K562 treated with DMSO at 1 percent for 12 hours (cell line): ENCODE data around the gene KRT33A. TPM values are rescaled to one million over a fixed set of nuclear protein-coding genes. Genes with fewer than 3 reads are reported as not detected.

Experiments
- total RNA-seq: library from RNA; unstranded; fragments of 300-600 nt; gene quantifications from 2 replicates; pipeline ENCODE4 v1.2.3, GENCODE V29; 2022; ENCODE audit not compliant: insufficient read depth

The KRT33A gene
- not detected in 2 replicates for total RNA-seq

DNA sequence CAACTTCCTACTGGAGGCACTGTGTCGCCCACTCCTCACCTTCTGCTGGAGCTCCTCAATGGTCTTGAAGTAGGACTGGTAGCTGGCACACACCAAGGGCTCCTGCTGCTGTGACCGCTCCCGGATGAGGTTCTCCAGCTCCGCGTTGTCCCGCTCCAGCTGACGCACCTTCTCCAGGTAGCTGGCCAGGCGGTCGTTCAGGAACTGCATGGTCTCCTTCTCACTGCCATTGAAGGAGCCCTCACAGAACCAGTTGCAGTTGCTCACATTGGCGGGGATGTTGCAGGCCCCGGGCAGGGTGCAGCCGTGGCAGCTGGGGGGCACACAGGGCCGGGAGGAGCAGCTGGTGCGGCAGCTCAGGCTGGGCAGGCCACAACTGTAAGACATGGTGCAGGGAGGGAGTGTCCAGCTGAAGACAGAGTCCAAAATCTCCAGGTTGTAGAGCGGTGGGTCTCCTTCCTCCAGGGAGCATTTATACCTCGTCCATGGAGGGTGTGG, at the start of gene KRT33A:
KRT33A (minus strand) TSS at position 448 of the 498 bp plus-strand sequence; CDS start at position 387, 61 bp downstream.

GRCh38 chr17:41396996-41397660, 46.5 kb upstream of the KRT33A start, which contains the start of gene KRT31:
TSS of gene KRT31 (minus strand) at chr17:41397608. CDS start at chr17:41397539, 69 bp downstream.

DNA sequence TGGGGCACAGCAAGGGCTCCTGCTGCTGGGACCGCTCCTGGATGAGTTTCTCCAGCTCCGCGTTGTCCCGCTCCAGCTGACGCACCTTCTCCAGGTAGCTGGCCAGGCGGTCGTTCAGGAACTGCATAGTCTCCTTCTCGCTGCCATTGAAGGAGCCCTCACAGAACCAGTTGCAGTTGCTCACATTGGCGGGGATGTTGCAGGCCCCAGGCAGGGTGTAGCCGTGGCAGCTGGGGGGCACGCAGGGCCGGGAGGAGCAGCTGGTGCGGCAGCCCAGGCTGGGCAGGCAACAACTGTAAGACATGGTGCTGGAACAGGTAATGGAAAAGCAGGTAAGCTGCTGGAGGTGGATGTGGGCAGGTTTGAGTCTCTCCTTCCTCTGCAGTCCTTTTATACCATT, 31.3 kb upstream of the KRT33A start, which contains the start of gene KRT34:
KRT34 (minus strand) TSS at position 364 of the 400 bp plus-strand sequence; CDS start at position 304, 60 bp downstream.

DNA sequence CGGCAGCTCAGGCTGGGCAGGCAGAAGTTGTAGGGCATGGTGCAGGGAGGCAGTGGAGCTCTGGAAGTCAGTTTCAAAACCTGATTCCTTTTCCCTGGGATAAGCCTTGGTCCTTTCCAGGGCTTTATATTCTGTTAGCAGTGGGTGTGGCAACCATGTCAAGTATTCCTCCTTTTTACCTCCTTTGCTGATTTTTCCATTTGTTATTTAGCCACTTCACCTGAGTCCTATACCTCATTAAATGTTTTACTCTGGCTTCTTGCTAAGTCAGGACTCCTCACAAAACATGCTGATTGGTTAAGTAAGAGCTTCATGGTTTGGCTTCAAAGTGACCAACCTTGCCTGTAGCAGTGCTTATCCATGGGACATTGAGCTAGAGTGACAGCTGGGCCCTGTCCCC, 19.1 kb upstream of the KRT33A start, which contains the start of gene KRT33B:
KRT33B (minus strand) TSS at position 101 of the 400 bp plus-strand sequence; CDS start at position 38, 63 bp downstream.

DNA sequence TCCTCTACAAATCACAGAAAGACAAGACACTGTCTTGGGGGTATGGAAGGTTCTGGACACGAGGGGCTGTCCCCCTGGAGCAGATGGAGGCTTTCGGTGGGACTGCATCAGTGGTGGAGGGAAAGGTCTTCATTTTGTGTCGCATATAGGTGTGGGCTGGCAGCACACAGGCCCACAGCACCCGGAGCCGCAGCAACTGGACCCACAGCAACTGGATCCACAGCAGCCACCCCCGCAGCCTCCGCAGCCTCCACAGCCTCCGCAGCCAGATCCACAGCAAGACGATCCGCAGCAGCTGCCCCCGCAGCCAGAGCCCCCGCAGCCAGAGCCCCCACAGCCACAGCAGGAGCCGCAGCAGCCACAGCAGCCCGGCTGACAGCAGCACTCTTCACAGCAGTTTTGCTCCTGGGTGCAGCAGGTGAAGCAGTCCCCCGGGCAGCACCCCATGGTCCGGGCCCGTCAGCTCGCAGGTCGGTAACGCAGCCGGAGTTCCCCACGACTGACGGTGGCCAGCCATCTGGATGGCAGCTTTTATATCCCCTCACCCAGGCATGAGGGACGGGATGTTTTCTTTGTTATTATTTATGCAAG, 35.3 kb downstream of the KRT33A start, which contains the start of gene KRTAP17-1:
KRTAP17-1 (minus strand) TSS at position 507 of the 591 bp plus-strand sequence; CDS start at position 447, 60 bp downstream.

DNA sequence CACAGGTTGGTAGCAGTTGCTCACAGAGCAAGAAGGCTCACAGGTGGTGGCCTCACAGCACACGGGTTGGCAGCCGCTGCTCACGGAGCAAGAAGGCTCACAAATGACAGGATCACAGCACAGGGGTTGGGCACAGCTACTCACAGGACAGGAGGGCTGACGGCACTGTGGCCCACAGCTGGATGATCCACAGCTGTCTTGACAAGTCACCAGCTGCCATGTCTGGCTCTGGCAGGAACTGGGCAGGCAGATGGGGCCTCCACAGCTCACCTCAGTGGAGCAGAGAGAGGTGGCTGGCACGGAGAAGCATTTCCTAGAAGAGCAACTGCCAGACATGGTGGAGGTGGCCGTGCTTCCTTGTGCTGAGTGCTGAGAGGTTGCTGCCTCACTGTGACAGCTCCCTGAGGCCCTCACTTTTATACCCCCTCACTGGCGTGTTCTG, 41.7 kb downstream of the KRT33A start, which contains the start of gene KRTAP16-1:
KRTAP16-1 (minus strand) TSS at position 392 of the 442 bp plus-strand sequence; CDS start at position 336, 56 bp downstream.

DNA sequence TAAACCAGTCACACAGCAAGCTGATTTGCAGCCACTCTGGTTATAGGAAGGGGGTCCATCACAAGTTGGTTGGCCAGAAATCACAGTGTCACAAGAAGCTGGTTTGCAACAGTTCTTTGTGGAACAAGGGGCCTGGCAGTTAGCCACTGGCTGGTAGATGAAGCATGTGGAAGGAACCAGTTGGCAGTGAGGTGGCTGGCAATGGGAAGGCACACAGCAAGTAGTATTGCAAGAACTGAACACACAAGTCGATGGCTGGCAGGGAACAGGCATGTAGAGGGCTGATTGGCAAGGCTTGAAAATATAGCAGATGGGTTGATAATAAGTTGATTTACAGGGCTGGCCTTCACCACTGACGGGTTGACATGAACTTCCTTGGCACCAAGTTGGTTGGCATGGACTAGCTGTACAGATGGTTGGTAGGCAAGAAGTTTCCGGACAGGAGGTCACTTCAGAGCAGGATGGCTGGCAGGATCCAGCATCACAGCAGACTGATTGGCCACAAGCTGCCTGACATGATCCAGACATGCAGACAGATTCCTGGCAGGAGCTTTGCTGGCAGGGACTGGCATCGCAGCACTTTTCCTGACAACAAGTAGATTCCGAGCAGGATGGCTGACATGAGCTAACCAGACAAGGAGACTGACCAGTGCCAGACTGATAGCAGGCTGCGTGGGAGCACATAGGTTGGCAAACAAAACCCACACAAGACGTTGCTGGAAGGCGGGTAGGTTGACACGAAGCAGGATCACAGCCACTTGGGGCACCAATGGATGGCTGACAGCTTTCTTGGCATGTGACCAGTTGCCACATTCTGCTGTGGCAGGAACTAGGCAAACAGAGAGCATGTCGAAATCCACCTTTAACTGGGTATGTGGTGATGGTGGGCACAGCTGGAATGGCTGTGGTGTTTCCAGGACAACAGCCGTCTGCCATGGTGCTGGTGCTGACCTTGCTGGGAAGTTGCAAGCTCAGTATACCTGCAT, 48.4 kb downstream of the KRT33A start, which contains the start of gene KRTAP29-1:
KRTAP29-1 (minus strand) TSS at position 936 of the 986 bp plus-strand sequence; CDS start at position 936, 0 bp downstream.

Other genes starting within 250 kb of the KRT33A start
- not detected in 2 replicates for gene KRTAP4-16, start 248.6 kb downstream of the KRT33A start, total RNA-seq
- not detected in 2 replicates for gene KRTAP4-9, start 245.4 kb downstream of the KRT33A start, total RNA-seq
- not detected in 2 replicates for gene KRTAP4-11, start 232.5 kb downstream of the KRT33A start, total RNA-seq
- not detected in 2 replicates for gene KRTAP4-12, start 226.6 kb downstream of the KRT33A start, total RNA-seq
- not detected in 2 replicates for gene KRTAP4-6, start 210.3 kb downstream of the KRT33A start, total RNA-seq
- gene KRTAP4-5, start 201.0 kb downstream of the KRT33A start, total RNA-seq: not detected in 2 replicates
- not detected in 2 replicates for gene KRTAP4-4, start 190.1 kb downstream of the KRT33A start, total RNA-seq
- not detected in 2 replicates for gene KRTAP4-3, start 182.6 kb downstream of the KRT33A start, total RNA-seq
- gene KRTAP4-2, start 172.6 kb downstream of the KRT33A start, total RNA-seq: not detected in 2 replicates
- not detected in 2 replicates for gene KRTAP4-1, start 165.9 kb downstream of the KRT33A start, total RNA-seq
- not detected in 2 replicates for gene KRTAP9-1, start 160.9 kb downstream of the KRT33A start, total RNA-seq
- gene KRTAP9-2, start 124.2 kb downstream of the KRT33A start, total RNA-seq: not detected in 2 replicates
- gene KRTAP9-3, start 118.4 kb downstream of the KRT33A start, total RNA-seq: not detected in 2 replicates
- gene KRTAP9-8, start 112.8 kb downstream of the KRT33A start, total RNA-seq: not detected in 2 replicates
- gene KRTAP9-4, start 101.1 kb downstream of the KRT33A start, total RNA-seq: not detected in 2 replicates
- gene KRTAP9-9, start 95.4 kb downstream of the KRT33A start, total RNA-seq: not detected in 2 replicates
- gene KRTAP9-6, start 85.5 kb downstream of the KRT33A start, total RNA-seq: not detected in 2 replicates
- not detected in 2 replicates for gene KRTAP9-7, start 75.1 kb downstream of the KRT33A start, total RNA-seq
- gene KRTAP29-1, start 48.0 kb downstream of the KRT33A start, total RNA-seq: not detected in 2 replicates
- gene KRTAP16-1, start 41.5 kb downstream of the KRT33A start, total RNA-seq: not detected in 2 replicates
- not detected in 2 replicates for gene KRTAP17-1, start 35.1 kb downstream of the KRT33A start, total RNA-seq
- gene KRT33B, start 19.0 kb upstream of the KRT33A start, total RNA-seq: not detected in 2 replicates
- not detected in 2 replicates for gene KRT34, start 31.5 kb upstream of the KRT33A start, total RNA-seq
- gene KRT31, start 46.8 kb upstream of the KRT33A start, total RNA-seq: not detected in 2 replicates
- not detected in 2 replicates for gene KRT37, start 73.8 kb upstream of the KRT33A start, total RNA-seq
- not detected in 2 replicates for gene KRT38, start 90.2 kb upstream of the KRT33A start, total RNA-seq
- gene KRT32, start 116.6 kb upstream of the KRT33A start, total RNA-seq: not detected in 2 replicates
- gene KRT35, start 130.3 kb upstream of the KRT33A start, total RNA-seq: not detected in 2 replicates
- not detected in 2 replicates for gene KRT36, start 139.1 kb upstream of the KRT33A start, total RNA-seq
- not detected in 2 replicates for gene KRT13, start 154.8 kb upstream of the KRT33A start, total RNA-seq
- gene KRT15, start 168.1 kb upstream of the KRT33A start, total RNA-seq: 0.81 TPM in 1 of 2 replicates, not detected in the other
- 152 and 220 TPM in 2 replicates for gene KRT19, start 177.5 kb upstream of the KRT33A start, total RNA-seq
- gene KRT9, start 221.2 kb upstream of the KRT33A start, total RNA-seq: not detected in 2 replicates
- not detected in 2 replicates for gene KRT14, start 236.1 kb upstream of the KRT33A start, total RNA-seq